SK-N-MC (cell line): ENCODE data around the gene ULBP3.
A peak's percentile ranks its signal among the peaks of the same experiment; 100 is the strongest.

Experiments
- DNase-seq: peaks from one replicate; pipeline ENCODE4 v3.0.0-alpha.2; 2011; ENCODE audit warnings: low read depth, low spot score
- H3K27ac ChIP-seq: fragments of 200-600 bp; sonication (generic); 2 replicates; pipeline ENCODE4 v1.5.1; 2016; ENCODE audit warnings: mixed run types
- H3K36me3 ChIP-seq: fragments of 200-600 bp; sonication (generic); 2 replicates; pipeline ENCODE4 v1.6.1; 2017; ENCODE audit warnings: antibody characterized with exemption, low read length, mixed read lengths; ENCODE audit not compliant: insufficient read depth
- H3K4me3 ChIP-seq: fragments of 200-600 bp; sonication (generic); 2 replicates; pipeline ENCODE4 v1.5.1; 2016
- H3K9ac ChIP-seq: fragments of 200-600 bp; sonication (generic); 2 replicates; pipeline ENCODE4 v1.8.0; 2017; ENCODE audit warnings: mixed run types, mixed read lengths; ENCODE audit not compliant: insufficient read length
- H3K9me3 ChIP-seq: fragments of 200-600 bp; sonication (generic); 2 replicates; pipeline ENCODE4 v1.6.1; 2017; ENCODE audit warnings: low read depth, mild to moderate bottlenecking, antibody characterized with exemption, low read length, moderate library complexity, mixed read lengths
- EZH2 ChIP-seq: fragments of 200-600 bp; sonication (generic); IDR thresholded peaks from one replicate; pipeline ENCODE4 v1.6.1; 2017; ENCODE audit warnings: antibody characterized with exemption
- FOXP2 ChIP-seq: optimal IDR thresholded peaks from 2 replicates; pipeline ENCODE3; 2011; ENCODE audit warnings: mild to moderate bottlenecking, moderate library complexity; ENCODE audit not compliant: insufficient read depth; ENCODE audit errors: extremely low read length, control extremely low read depth
- POLR2AphosphoS5 ChIP-seq: IDR thresholded peaks from 2 replicates; pipeline ENCODE4 v1.6.1; 2012; ENCODE audit warnings: mild to moderate bottlenecking, low read depth, low read length, borderline replicate concordance

Gene ULBP3

DNA sequence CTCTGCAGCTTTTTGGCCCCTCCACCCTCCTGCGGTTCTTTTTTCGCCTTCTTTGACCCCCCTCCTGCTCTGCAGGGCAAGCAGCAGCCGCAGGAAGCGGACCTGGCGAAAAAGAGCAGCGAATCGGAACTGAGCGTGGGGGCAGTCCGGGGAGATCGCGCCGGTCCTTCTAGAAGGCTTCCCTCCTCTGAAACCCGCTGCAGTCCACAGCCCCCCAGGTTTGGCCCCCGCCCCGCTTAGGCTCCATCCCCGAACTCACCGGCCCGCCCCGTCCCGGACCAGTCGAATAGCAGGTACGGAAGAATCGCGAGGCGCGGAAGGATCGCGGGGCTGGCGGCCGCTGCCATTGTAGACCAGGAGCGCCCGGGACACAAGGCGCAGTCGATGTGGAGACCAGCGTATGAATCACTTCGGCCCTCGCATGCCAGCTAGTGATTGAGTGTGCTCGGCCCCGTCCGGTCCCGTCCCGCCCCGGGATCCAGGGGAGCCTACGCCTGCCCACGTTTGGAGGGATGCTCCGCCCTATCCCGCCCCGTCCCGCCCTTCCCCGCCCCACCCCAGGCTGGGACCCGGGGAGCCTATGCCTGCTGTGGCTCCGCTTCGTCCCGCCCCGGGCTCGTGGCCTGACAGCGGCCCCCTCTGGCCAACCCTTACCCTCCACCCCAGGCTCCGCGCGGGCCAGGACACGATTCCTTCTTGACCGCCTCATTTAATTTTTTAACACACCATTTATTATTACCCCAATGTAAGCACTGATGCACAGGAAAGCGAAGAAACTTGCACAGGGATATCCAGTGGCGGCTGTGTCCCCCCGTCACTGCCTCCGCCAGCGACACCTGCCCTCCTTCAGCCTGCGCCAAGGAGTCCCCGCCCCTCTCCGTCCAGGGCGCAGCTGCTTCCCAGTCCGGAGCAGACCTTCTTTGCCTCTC lies at the start of gene ULBP3:
TSS of gene ULBP3 (minus strand) at position 402 of the 929 bp plus-strand sequence. CDS start at position 347, 55 bp downstream.
- TF ChIP-seq EZH2 (no peak), FOXP2 (no peak), POLR2AphosphoS5 (no peak)
- no peaks in the 10 kb centered on the region for H3K36me3 ChIP-seq
- DNase-seq = no peak
- peak within 1 kb of the TSS; percentile 41 for H3K9ac ChIP-seq
- no peaks in the 10 kb centered on the region for H3K9me3 ChIP-seq
- no peak within 1 kb of the TSS for H3K27ac ChIP-seq
- peak within 1 kb of the TSS; percentile 81 for H3K4me3 ChIP-seq

DNA sequence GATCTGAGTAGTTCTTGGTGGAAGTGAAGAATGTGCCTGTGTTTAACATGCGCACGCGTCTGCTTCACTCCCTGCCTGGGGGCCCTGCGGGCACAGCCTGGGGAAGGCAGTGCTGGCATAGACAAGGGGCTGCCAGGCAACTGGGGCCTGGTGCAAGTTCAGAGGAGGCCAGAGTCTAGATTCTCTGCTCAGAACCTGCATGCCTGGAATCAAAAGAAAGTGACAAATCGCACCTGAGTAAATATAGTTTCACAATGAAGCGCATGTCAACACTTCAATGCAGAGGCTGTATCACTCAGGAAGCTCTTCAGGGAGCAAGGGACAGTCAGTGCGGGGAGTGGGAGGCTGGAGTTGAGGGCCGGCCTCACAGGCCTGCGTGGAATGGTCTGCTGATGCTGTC lies 49.7 kb upstream of the ULBP3 start:
- Histone ChIP-seq H3K9me3 (no peaks in the 10 kb centered on the region), H3K9ac (no peak overlapping the region), H3K27ac (no peak overlapping the region), H3K4me3 (no peak overlapping the region; the same call in 1 of the 2 replicates), H3K36me3 (no peaks in the 10 kb centered on the region)
- TF ChIP-seq EZH2 (no peak), POLR2AphosphoS5 (no peak), FOXP2 (no peak)
- no peak for DNase-seq

DNA sequence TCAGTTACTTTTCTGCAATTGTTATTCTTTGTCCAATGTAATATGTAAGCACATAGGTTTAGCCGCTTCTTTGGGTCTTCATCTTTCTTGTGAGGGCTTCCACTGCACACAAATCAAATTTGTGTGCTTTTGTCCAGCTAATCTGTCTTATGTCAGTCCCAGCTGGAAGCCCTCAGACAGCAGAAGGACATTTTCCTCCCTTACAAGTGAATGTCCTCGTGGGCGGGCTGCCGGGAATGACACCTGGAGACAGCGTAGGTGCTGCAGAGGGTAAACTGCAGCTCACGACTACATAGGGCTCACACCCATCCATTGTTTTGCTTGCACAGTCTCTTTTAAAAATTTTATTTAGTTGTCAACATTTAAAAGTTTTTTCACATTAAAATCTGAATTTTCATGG lies 49.3 kb upstream of the ULBP3 start:
- Histone ChIP-seq H3K36me3 (no peaks in the 10 kb centered on the region), H3K27ac (no peak overlapping the region), H3K9me3 (no peaks in the 10 kb centered on the region), H3K9ac (no peak overlapping the region), H3K4me3 (no peak overlapping the region)
- no peak for DNase-seq
- TF ChIP-seq POLR2AphosphoS5 (no peak), FOXP2 (no peak), EZH2 (no peak)

DNA sequence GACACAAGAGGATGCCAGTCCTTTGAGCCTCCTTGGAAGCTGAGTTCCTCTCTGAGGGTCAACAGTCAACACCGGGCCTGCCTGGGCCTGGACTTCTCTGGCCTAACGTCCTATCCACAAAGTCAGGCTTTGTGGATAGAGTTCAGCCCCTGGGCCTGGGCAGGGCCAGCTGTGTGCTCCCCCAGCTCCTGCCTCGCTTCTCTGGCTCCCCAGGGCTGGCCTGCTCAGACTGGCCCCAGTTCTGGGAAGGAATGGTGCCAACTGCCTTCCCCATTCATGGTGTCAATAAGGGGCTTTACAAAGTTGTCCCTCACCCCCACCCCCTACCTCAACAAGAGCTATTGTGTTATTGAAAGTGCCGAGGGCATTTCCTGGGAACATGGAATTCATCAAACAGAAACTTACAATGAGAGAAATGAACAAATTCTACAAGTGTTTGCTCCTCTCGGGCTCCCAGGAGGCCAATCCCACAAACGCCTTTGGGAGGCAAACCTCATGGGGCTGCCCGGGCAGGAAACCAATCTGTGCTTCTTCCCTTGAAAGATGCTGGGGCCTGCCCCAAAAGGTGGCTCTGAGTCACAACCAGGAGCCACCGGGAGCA lies 47.4 kb upstream of the ULBP3 start:
- Histone ChIP-seq H3K9ac (no peak overlapping the region), H3K27ac (no peak overlapping the region), H3K36me3 (no peaks in the 10 kb centered on the region), H3K4me3 (no peak overlapping the region), H3K9me3 (no peaks in the 10 kb centered on the region)
- no peak for TF ChIP-seq POLR2AphosphoS5
- TF ChIP-seq FOXP2 = no peak
- no peak for TF ChIP-seq EZH2
- DNase-seq = no peak

DNA sequence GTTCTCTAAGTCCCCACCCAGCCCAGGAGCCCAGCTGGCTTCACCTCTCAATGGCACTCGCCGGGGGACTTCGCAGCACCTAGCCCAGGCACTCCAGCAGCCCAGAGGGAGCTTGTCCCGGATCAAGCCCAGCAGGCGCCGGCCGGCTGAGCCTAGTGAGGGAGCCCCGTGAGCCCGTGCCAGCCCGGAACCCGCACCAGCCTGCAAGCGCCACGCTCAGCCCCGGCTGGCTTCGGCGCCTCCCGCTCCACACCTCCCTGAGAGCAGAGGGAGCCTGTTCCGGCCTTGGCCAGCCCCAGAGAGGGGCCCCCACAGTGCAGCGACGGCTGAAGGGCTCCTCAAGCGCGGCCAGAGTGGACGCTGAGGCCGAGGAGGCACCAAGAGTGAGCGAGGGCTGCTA lies 46.8 kb upstream of the ULBP3 start:
- TF ChIP-seq POLR2AphosphoS5 = no peak
- TF ChIP-seq FOXP2 = no peak
- no peak for TF ChIP-seq EZH2
- no peak overlapping the region for H3K4me3 ChIP-seq
- H3K36me3 ChIP-seq = no peaks in the 10 kb centered on the region
- no peaks in the 10 kb centered on the region for H3K9me3 ChIP-seq
- DNase-seq = no peak
- no peak overlapping the region for H3K9ac ChIP-seq
- H3K27ac ChIP-seq = no peak overlapping the region

DNA sequence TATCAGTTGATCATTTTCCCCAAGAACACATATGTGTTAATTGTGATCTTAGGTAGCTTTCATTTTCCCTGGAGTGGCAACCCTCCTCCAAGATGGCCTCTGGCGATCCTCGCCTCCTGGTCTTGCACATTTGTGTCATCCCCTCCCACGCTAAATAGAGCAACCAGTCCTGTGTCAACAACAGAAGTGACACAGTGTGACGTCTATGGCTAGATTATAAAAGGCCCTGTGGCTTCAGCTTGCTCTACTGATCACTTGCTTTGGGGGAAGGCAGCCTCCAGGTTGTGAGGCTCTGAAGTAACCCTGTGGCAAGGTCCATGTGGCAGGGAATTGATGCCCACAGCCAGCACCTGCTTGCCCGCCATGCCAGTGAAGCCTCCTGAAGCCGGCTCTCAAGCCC lies 43.3 kb upstream of the ULBP3 start:
- H3K9ac ChIP-seq = no peak overlapping the region
- no peak for DNase-seq
- H3K27ac ChIP-seq = no peak overlapping the region
- no peak overlapping the region for H3K4me3 ChIP-seq
- H3K9me3 ChIP-seq = no peaks in the 10 kb centered on the region
- no peak for TF ChIP-seq POLR2AphosphoS5
- no peak for TF ChIP-seq EZH2
- no peak for TF ChIP-seq FOXP2
- no peaks in the 10 kb centered on the region for H3K36me3 ChIP-seq

DNA sequence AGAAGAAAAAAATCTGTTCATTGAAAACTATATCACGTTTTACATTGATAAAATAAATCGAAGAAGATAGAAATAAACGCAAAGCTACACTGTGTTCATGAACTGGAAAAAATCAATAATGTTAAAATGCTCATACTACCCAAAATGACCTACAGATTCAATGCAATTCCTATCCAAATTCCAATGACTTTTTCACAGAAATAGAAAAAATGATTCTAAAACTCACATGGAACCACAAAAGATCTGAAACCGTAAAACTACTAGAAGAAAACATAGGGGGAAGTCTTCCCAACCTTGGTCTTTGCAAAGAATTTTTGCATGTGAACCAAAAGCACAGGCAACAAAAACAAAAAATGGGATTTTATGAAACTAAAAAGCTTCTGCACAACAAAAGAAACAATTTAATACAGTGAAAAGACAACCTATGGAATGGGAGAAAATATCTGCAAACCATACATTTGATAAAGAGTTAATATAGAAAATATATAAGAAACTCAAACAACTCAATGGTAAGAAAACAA lies 33.9 kb upstream of the ULBP3 start:
- DNase-seq = no peak
- Histone ChIP-seq H3K27ac (no peak overlapping the region), H3K9me3 (no peaks in the 10 kb centered on the region), H3K36me3 (no peaks in the 10 kb centered on the region), H3K4me3 (no peak overlapping the region), H3K9ac (no peak overlapping the region)
- TF ChIP-seq EZH2 = no peak
- TF ChIP-seq POLR2AphosphoS5 = no peak
- TF ChIP-seq FOXP2 = no peak

DNA sequence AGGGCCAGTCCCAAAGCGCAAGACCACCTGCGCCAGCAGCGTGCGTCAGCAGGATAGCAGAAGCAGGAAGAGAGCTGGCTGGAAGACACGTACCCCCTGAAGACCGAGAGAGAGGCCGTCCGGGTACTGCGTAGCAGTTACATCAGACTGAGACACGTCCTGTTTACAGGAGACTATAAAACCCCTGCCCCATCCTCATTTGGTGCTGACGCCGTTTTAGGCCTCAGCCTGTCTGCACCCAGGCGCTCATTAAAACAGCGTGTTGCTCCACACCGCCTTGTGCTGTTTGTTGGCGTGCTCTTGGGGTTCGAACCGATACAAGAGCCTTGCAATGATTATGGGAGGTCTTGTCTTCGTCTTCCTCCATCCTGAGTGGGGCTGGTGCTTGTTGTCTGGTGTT lies 31.8 kb upstream of the ULBP3 start:
- Histone ChIP-seq H3K9me3 (no peaks in the 10 kb centered on the region), H3K9ac (no peak overlapping the region), H3K36me3 (no peaks in the 10 kb centered on the region), H3K27ac (no peak overlapping the region), H3K4me3 (no peak overlapping the region)
- no peak for TF ChIP-seq FOXP2
- no peak for TF ChIP-seq POLR2AphosphoS5
- no peak for TF ChIP-seq EZH2
- no peak for DNase-seq

DNA sequence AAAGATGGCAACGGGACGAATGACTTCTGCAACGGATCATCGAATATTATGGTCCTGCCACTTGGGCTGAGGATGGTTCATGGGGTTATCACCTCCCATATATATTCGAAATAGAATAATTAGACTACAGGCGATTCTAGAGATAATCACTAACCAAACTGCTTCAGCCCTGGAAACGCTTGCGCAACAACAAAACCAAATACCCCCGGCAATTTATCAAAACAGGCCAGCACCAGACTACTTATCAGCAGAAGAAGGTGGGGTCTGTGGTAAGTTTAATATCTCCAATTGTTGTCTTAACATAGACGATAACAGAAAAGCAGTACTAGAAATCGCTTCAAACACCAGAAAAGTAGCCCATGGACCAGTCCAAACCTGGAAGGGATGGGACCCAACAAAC lies 31.0 kb upstream of the ULBP3 start:
- no peak overlapping the region for H3K9ac ChIP-seq
- H3K36me3 ChIP-seq = no peaks in the 10 kb centered on the region
- TF ChIP-seq FOXP2 (no peak), POLR2AphosphoS5 (no peak), EZH2 (no peak)
- no peak for DNase-seq
- no peak overlapping the region for H3K27ac ChIP-seq
- no peaks in the 10 kb centered on the region for H3K9me3 ChIP-seq
- no peak overlapping the region for H3K4me3 ChIP-seq
